GM15510 (cell line): ENCODE measurements around the gene FYCO1.

Experiments used
- POLR2A ChIP-seq: IDR thresholded peaks from 3 replicates; pipeline ENCODE4 v1.6.1; 2011; ENCODE audit warnings: borderline replicate concordance; ENCODE audit not compliant: insufficient read length; ENCODE audit errors: extremely low read depth

The FYCO1 gene

GRCh38 chr3:46020766-46021510, 25.3 kb upstream of the FYCO1 start:
- no peak for TF ChIP-seq POLR2A

- TF ChIP-seq POLR2A = no peak
Observed at GRCh38 chr3:46019707-46020106, 24.1 kb upstream of the FYCO1 start.

DNA sequence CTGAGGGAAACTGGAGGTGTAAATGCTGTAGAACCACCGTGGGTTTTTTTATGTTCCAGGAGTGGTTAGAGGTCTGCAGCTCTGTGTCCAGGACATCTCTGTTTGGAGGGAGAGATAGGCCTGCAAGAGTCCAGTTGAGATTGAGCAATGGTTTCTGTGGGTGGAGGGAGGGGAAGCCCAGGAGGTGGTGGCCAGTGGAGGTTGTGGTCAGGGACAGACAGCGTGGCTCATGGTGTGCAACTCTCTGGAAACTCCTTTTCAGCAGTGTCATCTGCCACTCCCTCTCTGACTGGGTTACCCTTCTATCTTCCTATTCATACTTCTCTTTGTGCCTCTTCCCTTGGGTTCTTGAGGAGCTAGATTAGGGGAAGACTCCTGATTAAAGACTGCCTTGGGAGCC, 22.1 kb upstream of the FYCO1 start:
- no peak for TF ChIP-seq POLR2A

- no peak for TF ChIP-seq POLR2A
Observed at GRCh38 chr3:46013316-46014094, 17.9 kb upstream of the FYCO1 start.

- TF ChIP-seq POLR2A = no peak
Observed at GRCh38 chr3:46012246-46012645, 16.6 kb upstream of the FYCO1 start.

DNA sequence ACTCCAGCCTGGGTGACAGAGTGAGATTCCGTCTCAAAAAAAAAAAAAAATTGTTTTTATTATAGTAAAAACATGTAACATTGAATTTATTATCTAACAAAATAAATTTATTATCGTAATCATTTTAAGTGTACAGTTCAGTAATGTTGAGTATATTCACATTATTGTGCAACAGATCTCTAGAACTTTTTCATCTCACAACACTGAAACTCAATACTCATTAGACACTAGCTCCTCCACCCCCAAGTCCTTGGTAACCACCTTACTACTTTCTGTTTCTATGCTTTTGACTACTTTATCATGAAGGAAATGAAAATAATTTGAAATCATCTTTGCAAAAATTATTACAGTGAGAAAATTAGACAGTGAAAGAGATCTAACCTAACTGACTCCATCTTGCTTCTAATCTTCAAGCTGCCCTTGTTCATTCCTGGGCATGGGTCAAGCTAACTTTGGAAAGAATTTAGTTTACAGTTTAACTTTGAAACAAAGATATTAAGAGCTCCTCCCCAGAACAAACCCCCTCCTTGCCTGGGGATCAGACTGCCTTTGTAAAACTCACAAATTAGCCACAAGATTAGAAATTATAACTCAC, 15.0 kb upstream of the FYCO1 start:
- TF ChIP-seq POLR2A = no peak

DNA sequence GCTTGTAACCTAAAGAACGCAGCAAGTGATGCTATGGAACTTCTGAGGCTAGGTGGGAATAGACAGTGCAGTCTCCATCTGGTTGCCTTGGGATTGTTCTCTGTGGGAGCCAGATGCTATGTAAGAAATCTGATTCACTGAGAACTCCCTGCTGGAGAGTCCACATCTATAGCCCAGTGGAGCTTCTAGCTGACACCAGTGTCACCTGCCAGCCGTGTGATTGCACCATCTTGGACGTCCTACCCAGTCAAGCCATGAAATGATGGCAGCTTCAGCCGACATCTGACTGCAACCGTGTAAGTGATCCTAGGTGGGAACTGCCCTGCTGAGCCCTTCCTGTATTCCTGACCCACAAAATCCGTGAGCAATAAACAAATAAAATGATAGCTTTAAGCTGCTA, 12.4 kb upstream of the FYCO1 start:
- no peak for TF ChIP-seq POLR2A

DNA sequence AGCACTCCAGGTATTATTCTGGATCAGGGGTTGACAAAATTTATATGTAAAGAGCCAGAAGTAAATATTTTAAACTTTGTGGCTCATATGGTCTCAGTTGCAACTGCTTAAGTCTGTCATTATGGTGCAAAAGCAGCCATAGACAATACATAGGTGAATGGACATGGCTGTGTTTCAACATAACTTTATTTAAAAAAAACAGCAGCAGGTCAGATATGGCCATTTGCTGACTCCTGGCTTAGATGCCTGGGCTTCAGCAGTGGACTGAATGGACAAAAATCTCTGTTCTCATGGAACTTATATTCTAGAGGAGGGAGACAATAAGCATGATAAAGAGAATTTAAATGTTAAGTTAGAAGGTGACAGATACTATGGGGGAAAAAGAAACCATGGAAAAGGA, 11.7 kb upstream of the FYCO1 start:
- TF ChIP-seq POLR2A = no peak

DNA sequence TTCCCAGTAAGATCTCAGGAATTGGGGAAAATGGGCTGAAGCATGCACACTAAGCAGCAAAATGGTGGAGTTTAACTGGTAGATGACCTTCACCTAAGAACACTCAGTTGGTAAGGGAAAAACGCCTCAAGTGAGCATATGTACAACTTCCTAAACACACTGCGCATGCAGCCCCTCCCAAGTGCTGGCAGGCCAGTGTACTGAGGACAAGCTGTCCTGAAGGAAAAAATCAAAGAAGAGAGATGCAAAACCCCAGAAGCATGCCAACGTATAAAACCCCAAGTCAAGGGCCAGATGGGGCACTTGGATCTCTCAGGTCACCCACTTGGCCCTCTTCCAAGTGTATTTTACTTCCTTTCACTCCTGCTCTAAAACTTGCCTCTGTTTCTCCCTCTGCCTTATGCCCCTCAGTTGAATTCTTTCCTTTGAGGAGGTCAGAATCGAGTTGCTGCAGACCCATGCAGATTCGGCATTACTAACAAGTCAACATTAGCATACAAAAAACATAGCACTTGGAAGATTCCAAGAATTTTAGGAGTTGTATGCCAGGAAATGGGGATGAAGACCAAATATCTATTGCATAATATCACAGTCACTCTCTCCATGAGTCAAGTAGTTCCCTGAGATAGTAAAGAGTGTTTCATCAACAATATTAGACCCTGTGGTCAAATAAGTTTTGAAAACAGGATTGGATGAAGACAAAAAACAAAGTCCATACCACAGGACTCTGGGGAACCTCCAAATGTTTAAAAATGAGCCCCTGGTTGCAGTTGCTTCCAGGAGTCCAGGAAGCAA, 10.8 kb upstream of the FYCO1 start:
- no peak for TF ChIP-seq POLR2A

- no peak for TF ChIP-seq POLR2A
Observed at GRCh38 chr3:46001178-46001577, 5.6 kb upstream of the FYCO1 start.

DNA sequence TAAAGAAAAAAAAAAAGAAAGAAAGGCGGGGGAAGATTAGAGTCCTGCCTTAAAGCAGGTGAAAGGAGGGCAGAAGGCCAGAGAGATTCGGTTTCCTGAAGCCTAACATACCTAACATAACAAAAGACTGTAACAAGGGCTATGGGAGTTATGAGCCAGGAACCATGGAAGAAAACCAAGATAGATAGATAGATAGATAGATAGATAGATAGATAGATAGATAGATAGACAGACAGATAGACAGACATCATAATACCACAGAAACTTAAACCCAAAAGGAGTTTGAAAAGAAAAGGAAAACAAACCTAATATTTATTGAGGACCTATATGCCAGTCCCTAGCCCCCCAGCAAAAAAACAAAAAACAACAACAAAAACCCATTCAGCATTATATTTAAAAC, 2.3 kb upstream of the FYCO1 start:
- no peak for TF ChIP-seq POLR2A

- no peak for TF ChIP-seq POLR2A
Observed at GRCh38 chr3:45994419-45995235, 997 bp downstream of the FYCO1 start.

GRCh38 chr3:45993421-45994027, 2.1 kb downstream of the FYCO1 start:
- TF ChIP-seq POLR2A = no peak

DNA sequence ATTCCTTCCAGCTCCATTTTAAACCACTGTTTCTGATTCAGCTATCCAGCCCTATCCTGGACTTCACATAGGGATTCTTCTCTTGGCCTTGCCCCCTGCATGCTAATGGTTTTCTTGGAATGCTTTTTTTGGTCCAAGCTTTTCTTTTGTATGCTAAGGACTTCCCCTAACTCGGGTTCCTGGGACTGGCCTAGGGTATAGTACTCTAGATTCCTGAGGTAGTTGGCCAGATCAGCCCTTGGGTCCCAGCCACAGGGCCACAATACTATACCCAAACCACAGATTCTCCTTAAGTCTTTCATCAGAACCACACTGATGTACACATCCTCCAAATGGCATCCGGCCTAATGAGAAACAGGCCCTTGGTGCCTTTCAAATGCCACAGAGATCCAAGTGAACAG, 2.8 kb downstream of the FYCO1 start:
- no peak for TF ChIP-seq POLR2A
